Activated T-cell treated with anti-CD3 and anti-CD28 coated beads, Interleukin-2, amount 50 U/mL, for 72 hours (primary cell): ENCODE data around the gene STK4. TPM values are rescaled to one million over a fixed set of nuclear protein-coding genes. Genes with fewer than 3 reads are reported as not detected.
A peak's percentile ranks its signal among the peaks of the same experiment; 100 is the strongest.

Experiments
- ATAC-seq, 2 donors: fragments of 150-1000 bp; cut with Tn5 transposase; replicated peaks in 1 of 2; 2 replicates each; pipeline ENCODE4 v1.10.0; 2021; ENCODE audit warnings: moderate library complexity in 2 of 2, mild to moderate bottlenecking in 1 of 2
- DNase-seq, 2 donors: peaks; one replicate each; pipeline ENCODE4 v3.0.0; 2021 to 2022; ENCODE audit warnings: mixed read lengths in 1 of 2
- H3K27ac Mint-ChIP-seq: one replicate; pipeline ENCODE4 v1.8.0; 2022; ENCODE audit warnings: mild to moderate bottlenecking, moderate library complexity, mixed read lengths
- H3K27me3 Mint-ChIP-seq: one replicate; pipeline ENCODE4 v1.8.0; 2022; ENCODE audit warnings: low read depth, mixed read lengths
- H3K36me3 Mint-ChIP-seq, 2 donors: one replicate each; pipeline ENCODE4 v1.8.0; 2022; ENCODE audit warnings: mixed read lengths in 2 of 2, mild to moderate bottlenecking in 1 of 2; ENCODE audit not compliant: insufficient read depth in 2 of 2
- H3K4me1 Mint-ChIP-seq: one replicate; pipeline ENCODE4 v1.8.0; 2022; ENCODE audit warnings: low read depth, mixed read lengths
- H3K4me3 Mint-ChIP-seq, 2 donors: one replicate each; pipeline ENCODE4 v1.8.0; 2022; ENCODE audit warnings: mild to moderate bottlenecking in 2 of 2, mixed read lengths in 2 of 2, moderate library complexity in 2 of 2
- H3K9me3 Mint-ChIP-seq, 2 donors: one replicate each; pipeline ENCODE4 v1.8.0; 2022; ENCODE audit warnings: mixed read lengths in 2 of 2
- total RNA-seq, 2 donors: library from RNA; stranded (reverse); gene quantifications; one replicate each; pipeline ENCODE4 v1.2.3, GENCODE V29; 2022

STK4 gene
- total RNA-seq, 2 donors from 2014 or later = 161 to 162 TPM

- Mint-ChIP-seq H3K27ac (peak overlapping the region; percentile 68), H3K27me3 (no peaks in the 10 kb centered on the region), H3K4me3 (no peak overlapping the region), H3K4me1 (peaks cover 3% of the 10 kb centered on the region), H3K9me3 (peaks cover 3 to 4% of the 10 kb centered on the region in 2 donors), H3K36me3 (peaks cover 21 to 66% of the 10 kb centered on the region in 2 donors)
- DNase-seq (no peak), ATAC-seq (no peak)
Observed at GRCh38 chr20:45080867-45081624, 114.7 kb downstream of the STK4 start.

GRCh38 chr20:45082468-45082867 lies 116.2 kb downstream of the STK4 start:
- Mint-ChIP-seq H3K4me3 (no peak overlapping the region), H3K27me3 (no peaks in the 10 kb centered on the region), H3K4me1 (peaks cover 3% of the 10 kb centered on the region), H3K27ac (peak overlapping the region; percentile 10), H3K9me3 (peaks cover 3 to 4% of the 10 kb centered on the region in 2 donors), H3K36me3 (peaks cover 24 to 61% of the 10 kb centered on the region in 2 donors)
- ATAC-seq (no peak), DNase-seq (no peak)

- H3K27me3 Mint-ChIP-seq = no peaks in the 10 kb centered on the region
- no peak overlapping the region for H3K4me3 Mint-ChIP-seq
- peaks cover 23 to 64% of the 10 kb centered on the region in 2 donors for H3K36me3 Mint-ChIP-seq
- H3K27ac Mint-ChIP-seq = no peak overlapping the region
- peaks cover 3% of the 10 kb centered on the region for H3K4me1 Mint-ChIP-seq
- DNase-seq (no peak), ATAC-seq (no peak)
- peaks cover 3 to 4% of the 10 kb centered on the region in 2 donors for H3K9me3 Mint-ChIP-seq
Observed at GRCh38 chr20:45083127-45083526, 116.8 kb downstream of the STK4 start.

GRCh38 chr20:45085289-45085688 lies 119.0 kb downstream of the STK4 start:
- no peak overlapping the region for H3K4me3 Mint-ChIP-seq

GRCh38 chr20:45085867-45086266 lies 119.6 kb downstream of the STK4 start:
- Mint-ChIP-seq H3K27me3 (no peaks in the 10 kb centered on the region), H3K4me1 (peaks cover 3% of the 10 kb centered on the region), H3K27ac (peak overlapping the region; percentile 13), H3K9me3 (peaks cover 2 to 4% of the 10 kb centered on the region in 2 donors), H3K4me3 (no peak overlapping the region), H3K36me3 (peaks cover 17 to 41% of the 10 kb centered on the region in 2 donors)
- ATAC-seq = no peak
- DNase-seq = no peak

More at GRCh38 chr20:45085289-45085688, 119.0 kb downstream of the STK4 start:
- no peaks in the 10 kb centered on the region for H3K27me3 Mint-ChIP-seq
- ATAC-seq (no peak), DNase-seq (no peak)
- peaks cover 3 to 4% of the 10 kb centered on the region in 2 donors for H3K9me3 Mint-ChIP-seq
- H3K4me1 Mint-ChIP-seq = peaks cover 3% of the 10 kb centered on the region
- H3K27ac Mint-ChIP-seq = peak overlapping the region; percentile 13
- peaks cover 20 to 47% of the 10 kb centered on the region in 2 donors for H3K36me3 Mint-ChIP-seq

GRCh38 chr20:45087097-45087790 lies 120.9 kb downstream of the STK4 start:
- Mint-ChIP-seq H3K27ac (peak overlapping the region; percentile 26), H3K36me3 (peaks cover 11 to 28% of the 10 kb centered on the region in 2 donors), H3K27me3 (no peaks in the 10 kb centered on the region), H3K4me1 (no peaks in the 10 kb centered on the region), H3K9me3 (no peaks in the 10 kb centered on the region), H3K4me3 (no peak overlapping the region)
- no peak for DNase-seq
- no peak for ATAC-seq

- ATAC-seq (no peak), DNase-seq (no peak)
- H3K9me3 Mint-ChIP-seq = no peaks in the 10 kb centered on the region
- no peaks in the 10 kb centered on the region for H3K27me3 Mint-ChIP-seq
- H3K36me3 Mint-ChIP-seq = peaks cover 8 to 23% of the 10 kb centered on the region in 2 donors
- no peaks in the 10 kb centered on the region for H3K4me1 Mint-ChIP-seq
- H3K4me3 Mint-ChIP-seq = no peak overlapping the region
- H3K27ac Mint-ChIP-seq = no peak overlapping the region
Observed at GRCh38 chr20:45087814-45088213, 121.5 kb downstream of the STK4 start.

GRCh38 chr20:45088247-45088646 lies 121.9 kb downstream of the STK4 start:
- Mint-ChIP-seq H3K36me3 (peaks cover 5 to 20% of the 10 kb centered on the region in 2 donors), H3K9me3 (no peaks in the 10 kb centered on the region), H3K4me3 (no peak overlapping the region), H3K27ac (no peak overlapping the region), H3K27me3 (no peaks in the 10 kb centered on the region), H3K4me1 (no peaks in the 10 kb centered on the region)
- DNase-seq (no peak), ATAC-seq (no peak)

GRCh38 chr20:45090481-45090880 lies 124.2 kb downstream of the STK4 start:
- H3K4me3 Mint-ChIP-seq = no peak overlapping the region
- no peak for ATAC-seq
- no peaks in the 10 kb centered on the region for H3K9me3 Mint-ChIP-seq
- peak overlapping the region; percentile 19 for H3K27ac Mint-ChIP-seq
- H3K4me1 Mint-ChIP-seq = peaks cover under 1% of the 10 kb centered on the region
- no peak for DNase-seq
- no peaks in the 10 kb centered on the region for H3K27me3 Mint-ChIP-seq
- H3K36me3 Mint-ChIP-seq = peaks cover 5 to 17% of the 10 kb centered on the region in 2 donors

- Mint-ChIP-seq H3K36me3 (peaks cover 5 to 13% of the 10 kb centered on the region in 2 donors), H3K27me3 (no peaks in the 10 kb centered on the region), H3K4me3 (no peak overlapping the region), H3K9me3 (no peaks in the 10 kb centered on the region), H3K27ac (no peak overlapping the region), H3K4me1 (peaks cover 9% of the 10 kb centered on the region)
- DNase-seq = no peak
- no peak for ATAC-seq
Observed at GRCh38 chr20:45091366-45091765, 125.1 kb downstream of the STK4 start.

- ATAC-seq (no peak), DNase-seq (no peak)
- Mint-ChIP-seq H3K9me3 (no peaks in the 10 kb centered on the region), H3K27me3 (peaks cover 14% of the 10 kb centered on the region), H3K4me3 (no peak overlapping the region), H3K27ac (peak overlapping the region; percentile 77), H3K36me3 (peaks cover 2% of the 10 kb centered on the region in 2 donors), H3K4me1 (peaks cover 19% of the 10 kb centered on the region)
Observed at GRCh38 chr20:45092898-45093297, 126.6 kb downstream of the STK4 start.

- Mint-ChIP-seq H3K27ac (no peak overlapping the region), H3K27me3 (peaks cover 22% of the 10 kb centered on the region), H3K9me3 (no peaks in the 10 kb centered on the region), H3K4me3 (no peak overlapping the region), H3K4me1 (peaks cover 19% of the 10 kb centered on the region), H3K36me3 (no peaks in the 10 kb centered on the region)
- ATAC-seq (no peak), DNase-seq (no peak)
Observed at GRCh38 chr20:45094201-45094600, 127.9 kb downstream of the STK4 start.

GRCh38 chr20:45094864-45095574 lies 128.7 kb downstream of the STK4 start:
- Mint-ChIP-seq H3K27ac (no peak overlapping the region), H3K36me3 (no peaks in the 10 kb centered on the region), H3K4me3 (no peak overlapping the region), H3K9me3 (no peaks in the 10 kb centered on the region), H3K27me3 (peaks cover 30% of the 10 kb centered on the region), H3K4me1 (peaks cover 19% of the 10 kb centered on the region)
- DNase-seq = no peak
- ATAC-seq = no peak
